HUES6 (cell line): ENCODE data around the gene NOX5.

ENCODE experiments used
- H3K27ac ChIP-seq: 2 replicates; pipeline ENCODE4 v1.7.0; 2013; ENCODE audit warnings: low read depth, mild to moderate bottlenecking, low read length, inconsistent platforms
- H3K27me3 ChIP-seq: 2 replicates; pipeline ENCODE4 v1.6.1; 2013; ENCODE audit warnings: low read length; ENCODE audit not compliant: control insufficient read depth, insufficient read depth
- H3K36me3 ChIP-seq: 2 replicates; pipeline ENCODE4 v1.6.1; 2013; ENCODE audit warnings: low read length; ENCODE audit not compliant: control insufficient read depth, insufficient read depth
- H3K4me1 ChIP-seq: 2 replicates; pipeline ENCODE4 v1.6.1; 2013; ENCODE audit warnings: low read length; ENCODE audit not compliant: control insufficient read depth, insufficient read depth
- H3K4me3 ChIP-seq: 2 replicates; pipeline ENCODE4 v1.5.1; 2013; ENCODE audit warnings: low read depth, low read length
- H3K9ac ChIP-seq: one replicate; pipeline ENCODE4 v1.6.1; 2013; ENCODE audit warnings: mild to moderate bottlenecking, low read length
- H3K9me3 ChIP-seq: 2 replicates; pipeline ENCODE4 v1.6.1; 2013; ENCODE audit warnings: low read depth, low read length; ENCODE audit not compliant: control insufficient read depth, insufficient read depth

The NOX5 gene

DNA sequence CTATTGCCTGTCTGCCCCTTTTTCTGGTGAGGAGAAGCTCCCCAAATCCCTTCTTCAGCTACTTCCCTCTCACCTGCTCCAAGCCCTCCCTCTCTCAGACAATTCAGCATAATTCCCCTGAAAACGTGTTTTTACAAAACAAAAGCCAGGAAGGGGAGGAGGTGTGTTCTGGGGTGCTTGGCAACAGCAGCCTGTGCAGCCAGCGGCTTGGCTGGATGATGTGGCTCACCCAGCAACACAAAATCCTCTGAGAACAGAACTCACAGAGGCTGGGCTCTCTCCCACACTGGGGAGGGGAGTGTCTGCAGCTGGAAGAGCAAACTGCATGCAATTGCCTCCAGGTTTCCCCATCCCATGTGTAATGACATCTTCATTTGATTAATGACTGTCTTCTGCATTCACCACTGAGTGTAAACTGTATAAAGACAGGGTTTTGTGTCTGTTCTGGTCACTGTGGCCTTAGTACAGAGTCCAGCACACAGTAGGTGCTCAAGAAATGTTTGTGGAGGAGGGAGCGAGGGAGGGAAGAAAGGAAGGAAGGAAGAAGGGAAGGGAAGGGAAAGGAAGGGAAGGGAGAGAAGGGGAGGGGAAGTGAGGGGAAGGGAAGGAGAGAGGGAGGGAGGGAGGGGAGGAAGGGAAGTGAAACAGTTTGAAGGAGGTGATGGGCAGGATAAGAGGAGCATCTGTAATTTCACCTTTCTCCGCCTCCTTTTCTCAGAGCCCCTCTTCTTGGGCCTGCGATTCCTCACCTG is 75.9 kb downstream of the NOX5 start:
- peaks cover 30% of the 10 kb centered on the region for H3K27me3 ChIP-seq
- no peak overlapping the region for H3K27ac ChIP-seq
- no peaks in the 10 kb centered on the region for H3K36me3 ChIP-seq
- no peaks in the 10 kb centered on the region for H3K9me3 ChIP-seq
- peak overlapping the region; percentile 28 for H3K4me3 ChIP-seq
- H3K4me1 ChIP-seq: peaks cover 87% of the 10 kb centered on the region
- no peak overlapping the region for H3K9ac ChIP-seq

DNA sequence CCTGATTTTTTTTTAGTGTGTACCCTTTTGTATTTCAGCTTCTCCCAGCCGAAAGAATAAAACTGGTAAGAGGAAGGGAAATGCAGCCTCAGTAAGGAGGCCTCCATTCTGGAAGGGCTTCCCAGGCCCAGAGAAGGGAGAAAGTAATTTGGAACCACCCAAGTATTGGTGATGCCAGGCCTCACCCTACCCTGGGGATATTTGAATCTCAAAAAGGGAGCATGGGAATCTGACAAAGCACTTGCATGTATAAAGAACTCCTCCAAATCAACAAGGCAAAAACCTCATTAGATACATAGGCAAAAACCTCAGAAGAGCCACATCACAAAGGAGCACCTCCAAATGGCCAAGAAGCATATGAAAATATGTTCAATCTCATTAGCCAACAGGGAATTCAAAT is 77.2 kb downstream of the NOX5 start:
- Histone ChIP-seq H3K9ac (no peak overlapping the region), H3K27me3 (peaks cover 23% of the 10 kb centered on the region), H3K27ac (no peak overlapping the region), H3K36me3 (no peaks in the 10 kb centered on the region), H3K9me3 (0 out of 2 replicates have a peak, but pooled peaks cover 3% of the 10 kb centered on the region), H3K4me1 (peaks cover 74% of the 10 kb centered on the region), H3K4me3 (no peak overlapping the region)

GRCh38 chr15:69092159-69092558 is 77.7 kb downstream of the NOX5 start:
- Histone ChIP-seq H3K27ac (no peak overlapping the region), H3K9ac (no peak overlapping the region), H3K36me3 (no peaks in the 10 kb centered on the region), H3K27me3 (peaks cover 18% of the 10 kb centered on the region), H3K4me3 (no peak overlapping the region), H3K4me1 (peaks cover 69% of the 10 kb centered on the region), H3K9me3 (0 out of 2 replicates have a peak, but pooled peaks cover 3% of the 10 kb centered on the region)

- Histone ChIP-seq H3K27ac (no peak overlapping the region), H3K9ac (no peak overlapping the region), H3K4me3 (no peak overlapping the region), H3K36me3 (no peaks in the 10 kb centered on the region), H3K27me3 (peaks cover 8% of the 10 kb centered on the region), H3K4me1 (peaks cover 59% of the 10 kb centered on the region), H3K9me3 (0 out of 2 replicates have a peak, but pooled peaks cover 3% of the 10 kb centered on the region)
These were observed 78.6 kb downstream of the NOX5 start for GRCh38 chr15:69093127-69093526.

DNA sequence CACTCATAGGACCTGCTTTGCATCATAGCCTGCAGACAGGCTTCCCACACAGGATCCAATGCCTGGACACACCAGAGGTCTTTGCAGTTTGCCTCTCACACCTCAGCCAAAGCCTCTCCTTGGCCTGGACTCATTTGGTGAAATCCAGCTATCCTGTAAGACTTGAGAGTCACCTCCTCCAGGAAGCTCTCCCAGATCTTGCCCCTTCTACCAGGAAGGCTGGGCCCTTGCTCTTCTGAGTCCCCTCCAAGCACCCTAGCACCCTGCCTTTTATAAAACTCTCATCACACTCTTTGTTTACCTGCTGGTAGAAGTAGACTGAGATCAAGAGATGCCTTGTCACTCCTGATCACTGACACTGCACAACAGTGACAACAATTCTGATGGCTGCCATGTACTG is 79.1 kb downstream of the NOX5 start:
- Histone ChIP-seq H3K4me1 (peaks cover 54% of the 10 kb centered on the region), H3K9ac (no peak overlapping the region), H3K36me3 (no peaks in the 10 kb centered on the region), H3K9me3 (0 out of 2 replicates have a peak, but pooled peaks cover 3% of the 10 kb centered on the region), H3K4me3 (no peak overlapping the region), H3K27ac (no peak overlapping the region), H3K27me3 (peaks cover 4% of the 10 kb centered on the region; the same call in 1 of the 2 replicates)

- Histone ChIP-seq H3K36me3 (no peaks in the 10 kb centered on the region), H3K4me3 (no peak overlapping the region), H3K9me3 (0 out of 2 replicates have a peak, but pooled peaks cover 3% of the 10 kb centered on the region), H3K27me3 (no peaks in the 10 kb centered on the region; the same call in 1 of the 2 replicates), H3K9ac (no peak overlapping the region), H3K4me1 (peaks cover 48% of the 10 kb centered on the region), H3K27ac (no peak overlapping the region)
These were observed 79.8 kb downstream of the NOX5 start for GRCh38 chr15:69094124-69094921.

DNA sequence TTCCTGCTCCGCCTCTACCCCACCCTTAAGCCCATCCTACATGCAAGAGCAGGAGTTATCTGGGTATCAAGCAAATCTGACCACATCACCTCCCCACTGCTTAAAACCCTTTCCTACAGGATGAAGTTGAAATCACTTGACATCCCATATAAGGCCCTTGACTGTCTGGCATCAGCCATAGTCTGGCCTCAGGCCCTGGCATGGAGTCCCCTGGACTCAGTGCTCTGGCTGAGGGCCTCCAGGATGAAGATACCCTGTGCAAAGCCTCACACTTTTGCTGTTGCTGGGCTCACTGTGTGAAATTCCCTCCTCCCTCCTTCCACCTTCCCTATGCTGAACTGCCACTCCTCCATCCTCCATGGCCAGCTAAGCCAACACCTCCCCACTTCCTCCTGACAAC is 80.8 kb downstream of the NOX5 start:
- Histone ChIP-seq H3K4me3 (no peak overlapping the region), H3K9ac (no peak overlapping the region), H3K27ac (no peak overlapping the region), H3K36me3 (no peaks in the 10 kb centered on the region), H3K4me1 (peaks cover 39% of the 10 kb centered on the region), H3K27me3 (no peaks in the 10 kb centered on the region), H3K9me3 (0 out of 2 replicates have a peak, but pooled peaks cover 3% of the 10 kb centered on the region)

DNA sequence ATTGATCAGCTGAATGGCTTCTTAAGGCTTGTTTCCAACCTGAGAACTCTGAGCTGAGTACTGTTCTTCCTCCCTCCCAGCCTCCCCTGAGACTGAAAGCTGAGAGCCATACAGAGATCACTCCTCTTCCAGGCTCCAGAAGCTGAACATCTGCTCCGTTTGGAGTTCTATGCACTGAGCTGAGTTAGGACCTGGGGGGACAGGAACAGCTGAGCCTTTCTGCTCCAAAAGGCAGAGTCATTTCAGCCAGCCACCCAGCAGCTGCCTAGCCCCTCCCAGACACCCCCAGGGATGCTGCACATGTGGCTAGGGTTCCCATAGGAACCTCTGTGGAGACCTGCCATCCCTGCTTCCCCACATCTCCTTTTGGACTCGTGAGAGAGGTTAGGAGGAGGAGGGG is 81.7 kb downstream of the NOX5 start:
- Histone ChIP-seq H3K36me3 (no peaks in the 10 kb centered on the region), H3K4me3 (no peak overlapping the region), H3K9me3 (0 out of 2 replicates have a peak, but pooled peaks cover 3% of the 10 kb centered on the region), H3K9ac (no peak overlapping the region), H3K27ac (no peak overlapping the region), H3K27me3 (peaks cover 6% of the 10 kb centered on the region), H3K4me1 (peaks cover 31% of the 10 kb centered on the region)

DNA sequence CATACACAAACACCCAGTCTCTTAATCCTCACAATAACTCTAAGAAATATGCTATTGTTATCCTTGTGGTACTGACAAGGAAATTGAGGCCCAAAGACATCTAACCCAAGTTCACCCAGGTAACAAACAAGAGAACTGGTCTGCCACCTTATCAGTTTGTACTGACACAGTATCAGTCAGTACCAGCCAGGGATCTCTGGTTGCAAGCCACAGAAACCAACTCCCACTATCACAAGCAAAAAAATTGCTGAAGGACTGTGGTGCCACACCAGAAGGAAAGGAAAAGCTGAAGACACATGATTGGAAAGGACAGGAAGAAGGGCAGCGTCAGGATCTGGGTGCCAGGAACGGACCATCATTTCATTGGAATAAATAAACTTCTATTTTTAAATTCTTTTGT is 82.1 kb downstream of the NOX5 start:
- no peak overlapping the region for H3K9ac ChIP-seq

GRCh38 chr15:69098771-69099170 is 84.3 kb downstream of the NOX5 start:
- Histone ChIP-seq H3K9me3 (0 out of 2 replicates have a peak, but pooled peaks cover 3% of the 10 kb centered on the region), H3K9ac (no peak overlapping the region), H3K4me1 (peaks cover 9% of the 10 kb centered on the region), H3K4me3 (no peak overlapping the region), H3K27ac (no peak overlapping the region), H3K27me3 (peaks cover 13% of the 10 kb centered on the region), H3K36me3 (no peaks in the 10 kb centered on the region)

More for the DNA sequence above, 82.1 kb downstream of the NOX5 start:
- peaks cover 27% of the 10 kb centered on the region for H3K4me1 ChIP-seq
- 0 out of 2 replicates have a peak, but pooled peaks cover 3% of the 10 kb centered on the region for H3K9me3 ChIP-seq
- H3K36me3 ChIP-seq: no peaks in the 10 kb centered on the region
- H3K4me3 ChIP-seq: no peak overlapping the region
- no peak overlapping the region for H3K27ac ChIP-seq
- H3K27me3 ChIP-seq: peaks cover 10% of the 10 kb centered on the region

- Histone ChIP-seq H3K27me3 (peaks cover 17% of the 10 kb centered on the region), H3K4me1 (peaks cover under 1% of the 10 kb centered on the region; the same call in 1 of the 2 replicates), H3K4me3 (no peak overlapping the region), H3K36me3 (no peaks in the 10 kb centered on the region), H3K27ac (no peak overlapping the region), H3K9ac (no peak overlapping the region), H3K9me3 (0 out of 2 replicates have a peak, but pooled peaks cover 3% of the 10 kb centered on the region)
These were observed 85.4 kb downstream of the NOX5 start for GRCh38 chr15:69099941-69100340.
